ENCODE results near the gene TBK1.

Gene TBK1

GRCh38 chr12:64473176-64473575, 21.3 kb downstream of the TBK1 start:
- H3K27me3 ChIP-seq (ENCODE audit: insufficient read depth, low read depth, severe bottlenecking) = no peaks in the 10 kb centered on the region
- no peak for DNase-seq
- no peak overlapping the region for H3K27ac ChIP-seq
- peaks cover 65% of the 10 kb centered on the region for H3K36me3 ChIP-seq
- no peak overlapping the region for H3K4me3 ChIP-seq (ENCODE audit: low read depth, low read length)
- H3K9me3 ChIP-seq (ENCODE audit: severe bottlenecking) = no peaks in the 10 kb centered on the region
- no peak for TF ChIP-seq CTCF (IDR thresholded peaks at IDR 0.05; ENCODE audit: low read depth, low read length)

- H3K27me3 ChIP-seq (ENCODE audit: insufficient read depth, low read depth, severe bottlenecking) = no peaks in the 10 kb centered on the region
- no peak overlapping the region for H3K27ac ChIP-seq
- H3K4me3 ChIP-seq (ENCODE audit: low read depth, low read length) = no peak overlapping the region
- peaks cover 54% of the 10 kb centered on the region for H3K36me3 ChIP-seq
- no peak for TF ChIP-seq CTCF (IDR thresholded peaks at IDR 0.05; ENCODE audit: low read depth, low read length)
- no peak for DNase-seq
- H3K9me3 ChIP-seq (ENCODE audit: severe bottlenecking) = no peaks in the 10 kb centered on the region
Observed at GRCh38 chr12:64475518-64475917, 23.6 kb downstream of the TBK1 start.

GRCh38 chr12:64476844-64477243, 24.9 kb downstream of the TBK1 start:
- H3K4me3 ChIP-seq (ENCODE audit: low read depth, low read length) = no peak overlapping the region
- no peak for DNase-seq
- no peak overlapping the region for H3K27ac ChIP-seq
- no peak for TF ChIP-seq CTCF (IDR thresholded peaks at IDR 0.05; ENCODE audit: low read depth, low read length)
- H3K36me3 ChIP-seq = peaks cover 41% of the 10 kb centered on the region
- H3K9me3 ChIP-seq (ENCODE audit: severe bottlenecking) = no peaks in the 10 kb centered on the region
- H3K27me3 ChIP-seq (ENCODE audit: insufficient read depth, low read depth, severe bottlenecking) = no peaks in the 10 kb centered on the region

GRCh38 chr12:64478661-64479060, 26.7 kb downstream of the TBK1 start:
- H3K36me3 ChIP-seq = peaks cover 40% of the 10 kb centered on the region
- H3K9me3 ChIP-seq (ENCODE audit: severe bottlenecking) = no peaks in the 10 kb centered on the region
- TF ChIP-seq CTCF (IDR thresholded peaks at IDR 0.05; ENCODE audit: low read depth, low read length) = no peak
- no peak overlapping the region for H3K4me3 ChIP-seq (ENCODE audit: low read depth, low read length)
- no peak overlapping the region for H3K27ac ChIP-seq
- H3K27me3 ChIP-seq (ENCODE audit: insufficient read depth, low read depth, severe bottlenecking) = no peaks in the 10 kb centered on the region
- DNase-seq = no peak

GRCh38 chr12:64480148-64480547, 28.2 kb downstream of the TBK1 start:
- no peak for DNase-seq
- no peak for TF ChIP-seq CTCF (IDR thresholded peaks at IDR 0.05; ENCODE audit: low read depth, low read length)
- no peak overlapping the region for H3K27ac ChIP-seq
- peaks cover 31% of the 10 kb centered on the region for H3K36me3 ChIP-seq
- no peak overlapping the region for H3K4me3 ChIP-seq (ENCODE audit: low read depth, low read length)
- no peaks in the 10 kb centered on the region for H3K27me3 ChIP-seq (ENCODE audit: insufficient read depth, low read depth, severe bottlenecking)
- H3K9me3 ChIP-seq (ENCODE audit: severe bottlenecking) = no peaks in the 10 kb centered on the region

- H3K4me3 ChIP-seq (ENCODE audit: low read depth, low read length) = no peak overlapping the region
- no peak for DNase-seq
- peaks cover 43% of the 10 kb centered on the region for H3K36me3 ChIP-seq
- H3K27me3 ChIP-seq (ENCODE audit: insufficient read depth, low read depth, severe bottlenecking) = no peaks in the 10 kb centered on the region
- no peaks in the 10 kb centered on the region for H3K9me3 ChIP-seq (ENCODE audit: severe bottlenecking)
- no peak for TF ChIP-seq CTCF (IDR thresholded peaks at IDR 0.05; ENCODE audit: low read depth, low read length)
- H3K27ac ChIP-seq = no peak overlapping the region
Observed at GRCh38 chr12:64486657-64487056, 34.7 kb downstream of the TBK1 start.

All from WERI-Rb-1 (cell line).